ENCODE results near the gene CCDC33. TPM values are rescaled to one million over a fixed set of nuclear protein-coding genes. Genes with fewer than 3 reads are reported as not detected.

Gene CCDC33
- total RNA-seq, 1 donor from 2014 or later = 0.41 TPM

GRCh38 chr15:74257623-74258022 lies 21.5 kb downstream of the CCDC33 start:
- DNase-seq (ENCODE audit: low read depth) (no peak), FAIRE-seq (no peak)
- Mint-ChIP-seq H3K4me1 (ENCODE audit: low read depth, unreplicated experiment) (peaks cover 5% of the 10 kb centered on the region), H3K4me3 (ENCODE audit: unreplicated experiment) (no peak overlapping the region), H3K27me3 (ENCODE audit: low read depth, unreplicated experiment) (peaks cover 68% of the 10 kb centered on the region), H3K36me3 (ENCODE audit: low read depth, unreplicated experiment) (no peaks in the 10 kb centered on the region), H3K27ac (ENCODE audit: unreplicated experiment) (no peak overlapping the region), H3K9me3 (ENCODE audit: unreplicated experiment) (no peaks in the 10 kb centered on the region)
- Histone ChIP-seq H3K9me3 (ENCODE audit: insufficient read depth, low read depth, low read length) (no peaks in the 10 kb centered on the region), H3K27me3 (ENCODE audit: insufficient read depth, low read length) (peaks cover 20% of the 10 kb centered on the region), H3K4me2 (ENCODE audit: low read length) (no peak overlapping the region), H3K36me3 (ENCODE audit: insufficient read depth, low read length) (no peaks in the 10 kb centered on the region), H3K79me2 (ENCODE audit: insufficient read depth, low read length) (no peaks in the 10 kb centered on the region), H4K20me1 (ENCODE audit: insufficient read depth, low read length) (no peaks in the 10 kb centered on the region), H2AFZ (ENCODE audit: low read depth, low read length) (no peak overlapping the region), H3K27ac (ENCODE audit: low read depth, low read length) (no peak overlapping the region), H3K4me1 (ENCODE audit: insufficient read depth, low read length) (peaks cover 13% of the 10 kb centered on the region), H3K4me3 (ENCODE audit: insufficient read depth, low read depth, low read length) (no peak overlapping the region), H3K9ac (ENCODE audit: low read length) (no peak overlapping the region)
- TF ChIP-seq CTCF (IDR thresholded peaks at IDR 0.05; ENCODE audit: insufficient read depth, low read depth, low read length) = no peak
- TF ChIP-seq EZH2 (IDR thresholded peaks at IDR 0.05; ENCODE audit: insufficient read depth, low read length) = no peak

GRCh38 chr15:74258456-74259291 lies 22.5 kb downstream of the CCDC33 start:
- TF ChIP-seq CTCF (IDR thresholded peaks at IDR 0.05; ENCODE audit: insufficient read depth, low read depth, low read length) (no peak), EZH2 (IDR thresholded peaks at IDR 0.05; ENCODE audit: insufficient read depth, low read length) (no peak)
- Histone ChIP-seq H3K4me2 (ENCODE audit: low read length) (no peak overlapping the region), H3K9ac (ENCODE audit: low read length) (no peak overlapping the region), H3K4me3 (ENCODE audit: insufficient read depth, low read depth, low read length) (no peak overlapping the region), H3K27ac (ENCODE audit: low read depth, low read length) (no peak overlapping the region), H3K4me1 (ENCODE audit: insufficient read depth, low read length) (peaks cover 5% of the 10 kb centered on the region), H4K20me1 (ENCODE audit: insufficient read depth, low read length) (no peaks in the 10 kb centered on the region), H2AFZ (ENCODE audit: low read depth, low read length) (no peak overlapping the region), H3K36me3 (ENCODE audit: insufficient read depth, low read length) (no peaks in the 10 kb centered on the region), H3K79me2 (ENCODE audit: insufficient read depth, low read length) (no peaks in the 10 kb centered on the region), H3K27me3 (ENCODE audit: insufficient read depth, low read length) (peaks cover 29% of the 10 kb centered on the region), H3K9me3 (ENCODE audit: insufficient read depth, low read depth, low read length) (no peaks in the 10 kb centered on the region)
- Mint-ChIP-seq H3K27ac (ENCODE audit: unreplicated experiment) (no peak overlapping the region), H3K9me3 (ENCODE audit: unreplicated experiment) (no peaks in the 10 kb centered on the region), H3K4me1 (ENCODE audit: low read depth, unreplicated experiment) (peaks cover 6% of the 10 kb centered on the region), H3K27me3 (ENCODE audit: low read depth, unreplicated experiment) (peaks cover 75% of the 10 kb centered on the region), H3K36me3 (ENCODE audit: low read depth, unreplicated experiment) (no peaks in the 10 kb centered on the region), H3K4me3 (ENCODE audit: unreplicated experiment) (no peak overlapping the region)
- FAIRE-seq (no peak), DNase-seq (ENCODE audit: low read depth) (no peak)

GRCh38 chr15:74259292-74259648 lies 23.1 kb downstream of the CCDC33 start:
- Histone ChIP-seq H3K4me1 (ENCODE audit: insufficient read depth, low read length) (peaks cover 5% of the 10 kb centered on the region), H3K4me3 (ENCODE audit: insufficient read depth, low read depth, low read length) (no peak overlapping the region)
- FAIRE-seq = no peak

More at GRCh38 chr15:74259292-74259648, 23.1 kb downstream of the CCDC33 start:
- Histone ChIP-seq H3K9ac (ENCODE audit: low read length) (no peak overlapping the region), H2AFZ (ENCODE audit: low read depth, low read length) (no peak overlapping the region), H3K9me3 (ENCODE audit: insufficient read depth, low read depth, low read length) (no peaks in the 10 kb centered on the region), H3K27ac (ENCODE audit: low read depth, low read length) (no peak overlapping the region), H3K79me2 (ENCODE audit: insufficient read depth, low read length) (no peaks in the 10 kb centered on the region), H3K27me3 (ENCODE audit: insufficient read depth, low read length) (peaks cover 29% of the 10 kb centered on the region), H3K36me3 (ENCODE audit: insufficient read depth, low read length) (no peaks in the 10 kb centered on the region), H4K20me1 (ENCODE audit: insufficient read depth, low read length) (no peaks in the 10 kb centered on the region), H3K4me2 (ENCODE audit: low read length) (no peak overlapping the region)
- Mint-ChIP-seq H3K9me3 (ENCODE audit: unreplicated experiment) (no peaks in the 10 kb centered on the region), H3K27ac (ENCODE audit: unreplicated experiment) (no peak overlapping the region), H3K4me3 (ENCODE audit: unreplicated experiment) (no peak overlapping the region), H3K4me1 (ENCODE audit: low read depth, unreplicated experiment) (peaks cover 8% of the 10 kb centered on the region), H3K36me3 (ENCODE audit: low read depth, unreplicated experiment) (no peaks in the 10 kb centered on the region), H3K27me3 (ENCODE audit: low read depth, unreplicated experiment) (peaks cover 80% of the 10 kb centered on the region)
- DNase-seq (ENCODE audit: low read depth) = no peak
- TF ChIP-seq EZH2 (IDR thresholded peaks at IDR 0.05; ENCODE audit: insufficient read depth, low read length) = no peak
- no peak for TF ChIP-seq CTCF (IDR thresholded peaks at IDR 0.05; ENCODE audit: insufficient read depth, low read depth, low read length)
